SK-N-SH (cell line): ENCODE data around the gene TCEANC. TPM values are rescaled to one million over a fixed set of nuclear protein-coding genes. Genes with fewer than 3 reads are reported as not detected.

Experiments used
- CTCF ChIA-PET: fragments of 300-600, 350-600 bp; formaldehyde crosslinking; extraction: SDS; loops from one replicate; lab custom pipeline; 2021; lab: Yijun Ruan, JAX
- POLR2A ChIA-PET: fragments of 350-600 bp; sonication (Branson Sonifier 250); formaldehyde crosslinking; extraction: SDS; loops from one replicate; lab custom pipeline; 2020; ENCODE audit warnings: antibody characterized with exemption, inconsistent platforms; lab: Yijun Ruan, JAX
- DNase-seq: peaks from one replicate; pipeline ENCODE4 v3.0.0; 2012
- H2AFZ ChIP-seq: fragments of 200-600 bp; sonication (generic); 2 replicates; pipeline ENCODE4 v1.8.1; 2016; ENCODE audit warnings: antibody characterized with exemption, mild to moderate bottlenecking, low read depth
- H3F3A ChIP-seq: fragments of 200-600 bp; sonication (generic); replicated peaks from 2 replicates; pipeline ENCODE3; 2016; ENCODE audit warnings: antibody characterized with exemption, mild to moderate bottlenecking; ENCODE audit not compliant: insufficient read depth
- H3K27ac ChIP-seq, 2 experiments: fragments of 200-500 bp in 1 of 2; fragments of 200-600 bp in 1 of 2; sonication (Bioruptor generic) in 1 of 2; sonication (generic), shearing (Covaris generic) in 1 of 2; 2 replicates each; pipeline versions ENCODE4 v1.5.1 to v1.6.1; 2014 to 2016; ENCODE audit warnings: low read depth in 2 of 2, inconsistent platforms in 1 of 2, low read length in 1 of 2, mild to moderate bottlenecking in 1 of 2, mixed read lengths in 1 of 2
- H3K27me3 ChIP-seq: fragments of 200-600 bp; sonication (generic), shearing (Covaris generic); 2 replicates; pipeline ENCODE4 v1.6.1; 2016; ENCODE audit warnings: mixed run types; ENCODE audit not compliant: insufficient read depth
- H3K36me3 ChIP-seq, 2 experiments: fragments of 200-500 bp in 1 of 2; fragments of 200-600 bp in 1 of 2; sonication (Bioruptor generic) in 1 of 2; sonication (generic) in 1 of 2; replicated peaks in 1 of 2; 2 replicates each; pipeline versions ENCODE3 to v1.5.1; 2014 to 2016; ENCODE audit warnings: low read length in 1 of 2, mild to moderate bottlenecking in 1 of 2; ENCODE audit not compliant: insufficient read depth in 2 of 2, control insufficient read depth in 1 of 2
- H3K4me1 ChIP-seq, 2 experiments: fragments of 200-500 bp in 1 of 2; fragments of 200-600 bp in 1 of 2; sonication (Bioruptor generic) in 1 of 2; sonication (generic), shearing (Covaris generic) in 1 of 2; 2 replicates each; pipeline versions ENCODE4 v1.5.1 to v1.6.1; 2014 to 2016; ENCODE audit warnings: low read depth in 1 of 2, low read length in 1 of 2, mixed run types in 1 of 2; ENCODE audit not compliant: insufficient read depth in 2 of 2, control insufficient read depth in 1 of 2
- H3K4me2 ChIP-seq: fragments of 200-600 bp; sonication (generic), shearing (Covaris generic); 2 replicates; pipeline ENCODE4 v1.6.1; 2017; ENCODE audit warnings: mixed run types
- H3K4me3 ChIP-seq, 2 experiments: fragments of 200-500 bp in 1 of 2; fragments of 200-600 bp in 1 of 2; sonication (Bioruptor generic) in 1 of 2; sonication (generic), shearing (Covaris generic) in 1 of 2; 2 replicates each; pipeline versions ENCODE4 v1.5.1 to v1.8.1; 2014 to 2016; ENCODE audit warnings: low read depth in 2 of 2, inconsistent platforms in 1 of 2, low read length in 1 of 2, mild to moderate bottlenecking in 1 of 2, mixed read lengths in 1 of 2, moderate library complexity in 1 of 2
- H3K79me2 ChIP-seq: fragments of 200-600 bp; sonication (generic); 2 replicates; pipeline ENCODE4 v1.8.1; 2017; ENCODE audit warnings: mild to moderate bottlenecking; ENCODE audit not compliant: insufficient read depth
- H3K9ac ChIP-seq: fragments of 200-600 bp; sonication (generic); 2 replicates; pipeline ENCODE4 v1.6.1; 2017; ENCODE audit warnings: mixed run types
- H3K9me2 ChIP-seq: fragments of 200-600 bp; sonication (generic); 2 replicates; pipeline ENCODE4 v1.6.1; 2017; ENCODE audit warnings: mixed run types
- H3K9me3 ChIP-seq: fragments of 200-600 bp; sonication (generic); 2 replicates; pipeline ENCODE4 v1.6.1; 2017; ENCODE audit warnings: mixed run types, mild to moderate bottlenecking, moderate library complexity
- H4K20me1 ChIP-seq: fragments of 200-600 bp; sonication (generic); 2 replicates; pipeline ENCODE4 v1.6.1; 2017; ENCODE audit warnings: mild to moderate bottlenecking, mixed run types; ENCODE audit not compliant: insufficient read depth
- CHD2 ChIP-seq: fragments of 150-350 bp; IDR thresholded peaks from 2 replicates; pipeline ENCODE4 v1.6.1; 2018; ENCODE audit warnings: low read length; ENCODE audit not compliant: partially characterized antibody
- ELF1 ChIP-seq: IDR thresholded peaks from 2 replicates; pipeline ENCODE4 v1.4.0; 2012
- EZH2phosphoT487 ChIP-seq: fragments of 200-600 bp; sonication (generic); IDR thresholded peaks from 2 replicates; pipeline ENCODE4 v1.6.1; 2017; ENCODE audit warnings: low read depth, mixed run types, mild to moderate bottlenecking, antibody characterized with exemption, moderate library complexity, borderline replicate concordance
- FOXJ3 ChIP-seq: sonication (generic); formaldehyde crosslinking; IDR thresholded peaks from 2 replicates; pipeline ENCODE4 v1.5.1; 2020; ENCODE audit warnings: mild to moderate bottlenecking, missing genetic modification reagents
- GATA2 ChIP-seq: sonication (generic); formaldehyde crosslinking; IDR thresholded peaks from 2 replicates; pipeline ENCODE4 v1.5.0; 2020; ENCODE audit warnings: mild to moderate bottlenecking, missing genetic modification reagents
- POLR2AphosphoS5 ChIP-seq: IDR thresholded peaks from 2 replicates; pipeline ENCODE4 v1.6.1; 2012; ENCODE audit warnings: low read depth, low read length
- REST ChIP-seq: IDR thresholded peaks from 2 replicates; pipeline ENCODE4 v1.6.1; 2012; ENCODE audit warnings: mild to moderate bottlenecking, low read depth, low read length, moderate library complexity
- YY1 ChIP-seq: IDR thresholded peaks from 2 replicates; pipeline ENCODE4 v1.4.0; 2012; ENCODE audit warnings: low read depth, mild to moderate bottlenecking
- WGBS: methylation state at CpG from one replicate; pipeline ENCODE4 v1.1.6; 2017; ENCODE audit warnings: low lambda C conversion rate; 5-methylcytosine and 5-hydroxymethylcytosine counted together
- polyA plus RNA-seq, 3 experiments: library from polyadenylated mRNA; depleted of rRNA; stranded (reverse); fragments of >200 nt; gene quantifications; 2 replicates each; pipeline ENCODE4 v1.2.3, GENCODE V29; 2012

Gene TCEANC
- polyA plus RNA-seq, 1 of the 3 experiments (the other 2 are of a cell fraction): 0.84 TPM

GRCh38 chrX:13699183-13699826 is 46.4 kb downstream of the TCEANC start:
- H3K4me3 ChIP-seq: no peak overlapping the region
- H3K36me3 ChIP-seq: no peaks in the 10 kb centered on the region
- no peak for DNase-seq
- no peak overlapping the region for H3K9ac ChIP-seq
- POLR2A ChIA-PET: no interaction called here
- no peaks in the 10 kb centered on the region for H3K9me2 ChIP-seq
- no peak overlapping the region for H3K27ac ChIP-seq
- peaks cover 84% of the 10 kb centered on the region for H3K79me2 ChIP-seq
- peaks cover 39% of the 10 kb centered on the region for H4K20me1 ChIP-seq
- H3K27me3 ChIP-seq: no peaks in the 10 kb centered on the region
- no peak for TF ChIP-seq GATA2
- H3K4me1 ChIP-seq: peaks cover 2 to 23% of the 10 kb centered on the region in 2 experiments; a peak in 2 of 4 replicates
- H3F3A ChIP-seq: no peaks in the 10 kb centered on the region
- no peaks in the 10 kb centered on the region for H3K9me3 ChIP-seq
- H2AFZ ChIP-seq: no peak overlapping the region
- CTCF ChIA-PET: interaction anchor here (0.6 kb wide), 1 partner anchor 1365 kb away, joined by 3 read pairs; no protein-coding TSS in a partner anchor
- 92% methylated on average over 7 of the region's 7 CpGs for WGBS
- H3K4me2 ChIP-seq: no peak overlapping the region

- Histone ChIP-seq H3K27ac (no peak overlapping the region), H3K36me3 (peaks cover 2 to 3% of the 10 kb centered on the region in 2 experiments)
- CTCF ChIA-PET: no interaction called here
- no peak for TF ChIP-seq CHD2
- TF ChIP-seq REST: no peak
- no peak for TF ChIP-seq POLR2AphosphoS5
- no peak for TF ChIP-seq EZH2phosphoT487
- no peak for TF ChIP-seq YY1
- TF ChIP-seq ELF1: no peak
- TF ChIP-seq FOXJ3 (CRISPR knock-in tag): no peak
- TF ChIP-seq, all 33 proteins: peak for 0
- H4K20me1 ChIP-seq: peaks cover 35% of the 10 kb centered on the region
- no peak for DNase-seq
- H3K4me3 ChIP-seq: no peak overlapping the region
- no peaks in the 10 kb centered on the region for H3F3A ChIP-seq
- no peaks in the 10 kb centered on the region for H3K9me2 ChIP-seq
- H3K9ac ChIP-seq: no peak overlapping the region
- H3K4me1 ChIP-seq: peaks cover 0 to 20% of the 10 kb centered on the region in 2 experiments; a peak in 1 of 4 replicates
- WGBS: 83% methylated on average over 4 of the region's 4 CpGs
- no peaks in the 10 kb centered on the region for H3K27me3 ChIP-seq
- POLR2A ChIA-PET: no interaction called here
- H3K4me2 ChIP-seq: no peak overlapping the region
- H3K79me2 ChIP-seq: peaks cover 83% of the 10 kb centered on the region
- H2AFZ ChIP-seq: no peak overlapping the region
- no peaks in the 10 kb centered on the region for H3K9me3 ChIP-seq
These were observed 47.4 kb downstream of the TCEANC start for GRCh38 chrX:13700380-13700779.
